Parathyroid adenoma (tissue), 2 donors: ENCODE measurements around the gene CRB3.

Experiments
- H2AFZ ChIP-seq: fragments of 300-600 bp; sonication (generic); one replicate; pipeline ENCODE4 v1.7.0; 2017; ENCODE audit warnings: antibody characterized with exemption, mild to moderate bottlenecking
- H3K27ac ChIP-seq: fragments of 300-600 bp; sonication (generic); one replicate; pipeline ENCODE4 v1.7.0; 2017
- H3K27me3 ChIP-seq: fragments of 300-600 bp; sonication (generic); one replicate; pipeline ENCODE4 v1.7.0; 2017; ENCODE audit warnings: low read length; ENCODE audit not compliant: control insufficient read depth, insufficient read depth
- H3K36me3 ChIP-seq: fragments of 300-600 bp; sonication (generic); one replicate; pipeline ENCODE4 v1.7.0; 2017; ENCODE audit warnings: low read length; ENCODE audit not compliant: control insufficient read depth, insufficient read depth
- H3K4me1 ChIP-seq: fragments of 300-600 bp; sonication (generic); one replicate; pipeline ENCODE4 v1.7.0; 2017; ENCODE audit warnings: control low read depth
- H3K4me2 ChIP-seq: fragments of 300-600 bp; sonication (generic); one replicate; pipeline ENCODE4 v1.7.0; 2017; ENCODE audit warnings: low read length
- H3K4me3 ChIP-seq: fragments of 300-600 bp; sonication (generic); one replicate; pipeline ENCODE4 v1.7.0; 2017; ENCODE audit warnings: low read depth, low read length
- H3K79me2 ChIP-seq: fragments of 300-600 bp; sonication (generic); one replicate; pipeline ENCODE4 v1.7.0; 2017; ENCODE audit warnings: control low read depth
- H3K9ac ChIP-seq: fragments of 300-600 bp; sonication (generic); one replicate; pipeline ENCODE4 v1.7.0; 2017; ENCODE audit warnings: mild to moderate bottlenecking
- H3K9me3 ChIP-seq: fragments of 300-600 bp; sonication (generic); one replicate; pipeline ENCODE4 v1.7.0; 2017; ENCODE audit warnings: low read length; ENCODE audit not compliant: control insufficient read depth
- CTCF ChIP-seq: fragments of 300-600 bp; sonication (generic); IDR thresholded peaks from one replicate; pipeline ENCODE4 v1.7.0; 2017; ENCODE audit warnings: antibody characterized with exemption, mild to moderate bottlenecking
- donor health status: primary hyperparathyroidism.

The CRB3 gene

GRCh38 chr19:6429419-6430221, 34.5 kb upstream of the CRB3 start:
- Histone ChIP-seq H3K79me2 (no peaks in the 10 kb centered on the region), H2AFZ (no peak overlapping the region), H3K4me3 (no peak overlapping the region), H3K36me3 (no peaks in the 10 kb centered on the region), H3K9me3 (no peaks in the 10 kb centered on the region), H3K9ac (no peak overlapping the region), H3K4me1 (no peaks in the 10 kb centered on the region), H3K27me3 (no peaks in the 10 kb centered on the region), H3K4me2 (no peak overlapping the region), H3K27ac (no peak overlapping the region)
- no peak for TF ChIP-seq CTCF

- H2AFZ ChIP-seq: no peak overlapping the region
- H3K36me3 ChIP-seq: no peaks in the 10 kb centered on the region
- H3K9ac ChIP-seq: no peak overlapping the region
- H3K27me3 ChIP-seq: no peaks in the 10 kb centered on the region
- no peak for TF ChIP-seq CTCF
- H3K4me2 ChIP-seq: no peak overlapping the region
- H3K9me3 ChIP-seq: no peaks in the 10 kb centered on the region
- H3K79me2 ChIP-seq: no peaks in the 10 kb centered on the region
- no peaks in the 10 kb centered on the region for H3K4me1 ChIP-seq
- no peak overlapping the region for H3K4me3 ChIP-seq
- no peak overlapping the region for H3K27ac ChIP-seq
Observed at GRCh38 chr19:6431891-6432290, 32.2 kb upstream of the CRB3 start.

GRCh38 chr19:6433165-6433564, 30.9 kb upstream of the CRB3 start:
- Histone ChIP-seq H3K9ac (no peak overlapping the region), H3K4me2 (no peak overlapping the region), H3K4me3 (no peak overlapping the region), H3K36me3 (no peaks in the 10 kb centered on the region), H2AFZ (no peak overlapping the region), H3K27ac (no peak overlapping the region), H3K79me2 (no peaks in the 10 kb centered on the region), H3K4me1 (no peaks in the 10 kb centered on the region), H3K9me3 (no peaks in the 10 kb centered on the region), H3K27me3 (no peaks in the 10 kb centered on the region)
- no peak for TF ChIP-seq CTCF

- Histone ChIP-seq H3K4me3 (no peak within 1 kb of the TSS), H3K4me1 (no peaks in the 10 kb centered on the region), H3K27me3 (no peaks in the 10 kb centered on the region), H3K9ac (no peak within 1 kb of the TSS), H3K79me2 (no peaks in the 10 kb centered on the region), H2AFZ (no peak within 1 kb of the TSS), H3K27ac (no peak within 1 kb of the TSS), H3K9me3 (no peaks in the 10 kb centered on the region), H3K4me2 (no peak within 1 kb of the TSS), H3K36me3 (no peaks in the 10 kb centered on the region)
- no peak for TF ChIP-seq CTCF
Observed at GRCh38 chr19:6433663-6434062, 30.4 kb upstream of the CRB3 start, which contains the start of gene SLC25A41. Gene SLC25A41 (minus strand): TSS chr19:6433763. CDS start chr19:6433693, 70 bp downstream.

GRCh38 chr19:6439743-6440142, 24.3 kb upstream of the CRB3 start:
- no peaks in the 10 kb centered on the region for H3K9me3 ChIP-seq
- no peaks in the 10 kb centered on the region for H3K36me3 ChIP-seq
- no peak for TF ChIP-seq CTCF
- H3K9ac ChIP-seq: no peak overlapping the region
- no peak overlapping the region for H3K4me2 ChIP-seq
- H3K27ac ChIP-seq: no peak overlapping the region
- H2AFZ ChIP-seq: no peak overlapping the region
- no peaks in the 10 kb centered on the region for H3K79me2 ChIP-seq
- H3K4me1 ChIP-seq: no peaks in the 10 kb centered on the region
- no peaks in the 10 kb centered on the region for H3K27me3 ChIP-seq
- H3K4me3 ChIP-seq: no peak overlapping the region
